Left ventricle myocardium inferior (tissue), 1 donor: ENCODE measurements around the gene SLC38A10. TPM values are rescaled to one million over a fixed set of nuclear protein-coding genes. Genes with fewer than 3 reads are reported as not detected.

ENCODE experiments used
- DNase-seq: peaks from one replicate; pipeline ENCODE4 v3.0.0-alpha.2; 2020
- H3K27ac ChIP-seq: fragments of 200-600 bp; replicated peaks from 2 replicates; pipeline ENCODE4 v1.8.0; 2021
- H3K27me3 ChIP-seq: fragments of 200-600 bp; 2 replicates; pipeline ENCODE4 v1.8.0; 2021; ENCODE audit warnings: low read depth
- H3K36me3 ChIP-seq: fragments of 200-600 bp; 2 replicates; pipeline ENCODE4 v1.8.0; 2021
- H3K4me1 ChIP-seq: fragments of 200-600 bp; 2 replicates; pipeline ENCODE4 v1.8.0; 2021
- H3K4me3 ChIP-seq: fragments of 200-600 bp; 2 replicates; pipeline ENCODE4 v1.8.0; 2021; ENCODE audit warnings: mild to moderate bottlenecking, moderate library complexity
- H3K9me3 ChIP-seq: fragments of 200-600 bp; replicated peaks from 2 replicates; pipeline ENCODE4 v1.8.0; 2021
- CTCF ChIP-seq: fragments of 200-600 bp; IDR thresholded peaks from 2 replicates; pipeline ENCODE4 v1.8.0; 2021; ENCODE audit warnings: antibody characterized with exemption, mild to moderate bottlenecking, borderline replicate concordance
- intact Hi-C: fragments of 100-400 bp; cut with micrococcal nuclease; formaldehyde crosslinking; loops from one replicate; pipeline ENCODE4 v1.11.0; 2022
- total RNA-seq: library from RNA; stranded (reverse); fragmentation: NEBNext Ultra II Directional; extraction: Animal tissue kit (Norgen Biotek cat#: 25700); gene quantifications from one replicate; pipeline ENCODE4 v1.2.1, GENCODE V29; 2021
- donor health status: DM: no; HTN: yes; CAD: no; lungs with severe emphysema.

The SLC38A10 gene
- total RNA-seq, 1 donor from 2014 or later: 50.1 TPM

GRCh38 chr17:81209141-81209540, 86.0 kb downstream of the SLC38A10 start:
- Histone ChIP-seq H3K27ac (no peak overlapping the region), H3K4me3 (no peak overlapping the region), H3K9me3 (no peaks in the 10 kb centered on the region), H3K4me1 (no peaks in the 10 kb centered on the region), H3K27me3 (no peaks in the 10 kb centered on the region), H3K36me3 (peaks cover 6% of the 10 kb centered on the region)
- intact Hi-C loops: no loop called here
- no peak for TF ChIP-seq CTCF
- no peak for DNase-seq

- H3K4me1 ChIP-seq: no peaks in the 10 kb centered on the region
- no peak for TF ChIP-seq CTCF
- H3K27ac ChIP-seq: no peak overlapping the region
- no peak for DNase-seq
- H3K27me3 ChIP-seq: no peaks in the 10 kb centered on the region
- H3K9me3 ChIP-seq: no peaks in the 10 kb centered on the region
- peaks cover 6% of the 10 kb centered on the region for H3K36me3 ChIP-seq
- no peak overlapping the region for H3K4me3 ChIP-seq
- intact Hi-C loops: no loop called here
These were observed 86.5 kb downstream of the SLC38A10 start for GRCh38 chr17:81208651-81209050.

DNA sequence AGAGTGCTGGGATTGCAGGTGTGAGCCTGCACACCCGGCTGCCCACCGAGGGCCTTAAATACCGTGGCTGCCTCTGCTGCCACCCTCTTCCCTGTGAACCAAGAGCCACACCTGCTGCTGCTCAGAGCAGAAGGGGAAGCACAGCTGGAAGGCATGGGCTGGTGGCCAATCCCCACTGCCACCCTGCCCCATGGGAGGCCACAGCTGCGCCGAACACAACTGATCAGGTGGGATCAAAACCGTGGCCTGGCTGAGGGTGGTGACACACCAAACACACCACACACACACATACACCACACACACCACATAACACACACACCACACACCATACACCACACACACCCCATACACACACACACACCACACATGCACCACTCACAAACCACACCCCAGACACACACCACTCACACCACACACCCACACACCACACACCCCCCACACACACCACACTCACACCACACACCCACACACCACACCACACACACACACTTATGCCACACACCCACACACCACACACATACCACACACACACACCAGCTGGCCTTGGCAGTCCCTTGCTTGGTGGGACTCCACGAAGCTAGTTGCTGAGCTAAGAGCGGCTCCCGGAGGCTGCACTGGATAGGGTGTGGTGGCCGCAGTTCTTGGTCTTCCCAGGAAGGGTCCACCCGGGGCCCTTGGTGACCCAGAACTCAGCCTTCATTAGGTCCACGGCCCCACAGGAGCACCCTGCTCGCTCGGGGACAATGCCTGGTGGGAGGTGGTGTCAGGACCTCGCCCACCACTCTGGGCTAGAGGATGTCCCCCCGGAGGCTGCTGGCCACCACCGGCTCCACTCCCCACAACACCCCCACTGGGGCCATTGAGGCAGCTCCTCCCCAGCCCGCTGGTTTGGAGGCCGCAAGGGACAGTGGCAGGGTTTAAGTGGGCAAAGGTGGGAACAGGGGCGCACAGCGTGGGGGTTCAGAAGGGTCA, 87.2 kb downstream of the SLC38A10 start:
- intact Hi-C loops: no loop called here
- DNase-seq: no peak
- no peaks in the 10 kb centered on the region for H3K27me3 ChIP-seq
- TF ChIP-seq CTCF: no peak
- no peaks in the 10 kb centered on the region for H3K4me1 ChIP-seq
- no peaks in the 10 kb centered on the region for H3K9me3 ChIP-seq
- no peak overlapping the region for H3K27ac ChIP-seq
- no peak overlapping the region for H3K4me3 ChIP-seq
- H3K36me3 ChIP-seq: peaks cover 6% of the 10 kb centered on the region

DNA sequence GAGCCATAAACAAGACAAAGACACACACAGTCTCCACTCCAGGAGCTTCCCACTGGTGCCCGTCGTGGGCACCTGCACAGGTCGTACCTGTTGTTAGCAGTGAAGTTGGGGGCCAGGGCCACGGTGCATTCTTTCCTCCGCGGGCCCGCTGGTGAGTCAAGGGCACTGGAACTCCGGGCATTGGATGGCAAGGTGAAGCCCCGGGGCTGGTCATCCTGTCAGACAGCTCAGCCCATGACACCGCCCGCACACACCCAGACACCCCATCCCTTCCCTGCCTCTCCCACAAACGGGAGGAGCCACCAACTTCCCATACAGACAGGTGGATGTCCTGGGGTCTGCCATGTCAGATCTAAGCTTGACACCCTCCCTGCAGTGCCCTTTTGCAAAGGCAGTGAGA, 88.5 kb downstream of the SLC38A10 start:
- peaks cover 6% of the 10 kb centered on the region for H3K36me3 ChIP-seq

GRCh38 chr17:81206166-81206565, 88.9 kb downstream of the SLC38A10 start:
- TF ChIP-seq CTCF: no peak
- H3K36me3 ChIP-seq: peaks cover 6% of the 10 kb centered on the region
- intact Hi-C loops: no loop called here

More for the DNA sequence above, 88.5 kb downstream of the SLC38A10 start:
- no peak overlapping the region for H3K4me3 ChIP-seq
- DNase-seq: no peak
- no peaks in the 10 kb centered on the region for H3K4me1 ChIP-seq
- intact Hi-C loops: no loop called here
- TF ChIP-seq CTCF: no peak
- H3K27ac ChIP-seq: no peak overlapping the region
- H3K9me3 ChIP-seq: no peaks in the 10 kb centered on the region
- no peaks in the 10 kb centered on the region for H3K27me3 ChIP-seq

More at GRCh38 chr17:81206166-81206565, 88.9 kb downstream of the SLC38A10 start:
- Histone ChIP-seq H3K4me1 (no peaks in the 10 kb centered on the region), H3K27me3 (no peaks in the 10 kb centered on the region), H3K27ac (no peak overlapping the region), H3K9me3 (no peaks in the 10 kb centered on the region), H3K4me3 (no peak overlapping the region)
- no peak for DNase-seq
